GM12878 (cell line): ENCODE results near the gene USH1G. TPM values are rescaled to one million over a fixed set of nuclear protein-coding genes. Genes with fewer than 3 reads are reported as not detected.

Experiments
- ATAC-seq: fragments of 200-7000 bp; cut with Tn5 transposase; 3 replicates; pipeline ENCODE4 v1.9.1; 2020; ENCODE audit warnings: mild to moderate bottlenecking, moderate library complexity
- BruUV-seq: library from RNA; stranded (reverse); fragments of 400-500 nt; replicated peaks from 2 replicates; lab custom pipeline; 2021; lab: Mats Ljungman, UMichigan
- CTCF ChIA-PET: fragments of 300-600 bp; sonication (Branson Sonifier 250); formaldehyde crosslinking; extraction: SDS; loops from one replicate; lab custom pipeline; 2021; ENCODE audit warnings: inconsistent platforms; lab: Yijun Ruan, JAX
- POLR2A ChIA-PET: fragments of 350-600 bp; formaldehyde crosslinking; extraction: SDS; loops from one replicate; lab custom pipeline; 2021; ENCODE audit warnings: inconsistent platforms; lab: Charles Lee
- RAD21 ChIA-PET: fragments of 300-600 bp; sonication (Branson Sonifier 250); formaldehyde crosslinking; loops from one replicate; lab custom pipeline; 2023; ENCODE audit warnings: antibody characterized with exemption; ENCODE audit not compliant: unreplicated experiment; lab: Charles Lee
- SMC1A ChIA-PET: fragments of 300-600 bp; sonication (Branson Sonifier 250); formaldehyde crosslinking; loops from one replicate; lab custom pipeline; 2023; ENCODE audit not compliant: unreplicated experiment, uncharacterized antibody; lab: Charles Lee
- DNase-seq: peaks from one replicate; pipeline ENCODE4 v3.0.0-alpha.2; 2011; ENCODE audit warnings: low read depth, low spot score
- FAIRE-seq: peaks from 3 replicates; lab custom pipeline; 2011; peaks lifted over from hg19 to GRCh38; lab: Jason Lieb, UNC
- H2AFZ ChIP-seq: 2 replicates; pipeline ENCODE4 v1.6.0; 2011; ENCODE audit warnings: low read depth, low read length, control low read depth; ENCODE audit not compliant: control insufficient read depth
- H3K27ac ChIP-seq: 2 replicates; pipeline ENCODE4 v1.5.1; 2011; ENCODE audit warnings: control low read depth; ENCODE audit not compliant: control insufficient read depth, insufficient read depth
- H3K27me3 ChIP-seq, 2 experiments: replicated peaks in 1 of 2; 2 replicates each; pipeline versions ENCODE4 v1.6.0 to v1.6.1; 2011; ENCODE audit warnings: low read length in 1 of 2; ENCODE audit not compliant: control insufficient read depth in 2 of 2, insufficient read depth in 2 of 2
- H3K36me3 ChIP-seq, 2 experiments: 2 replicates each; pipeline ENCODE4 v1.5.1; 2011; ENCODE audit warnings: low read length in 1 of 2; ENCODE audit not compliant: control insufficient read depth in 2 of 2, insufficient read depth in 2 of 2
- H3K4me1 ChIP-seq: 2 replicates; pipeline ENCODE4 v1.6.1; 2011; ENCODE audit warnings: mild to moderate bottlenecking, low read length, moderate library complexity, mixed read lengths; ENCODE audit not compliant: control insufficient read depth, insufficient read depth
- H3K4me2 ChIP-seq: 2 replicates; pipeline ENCODE4 v1.6.0; 2011; ENCODE audit warnings: control low read depth; ENCODE audit not compliant: control insufficient read depth, insufficient read depth
- H3K4me3 ChIP-seq: fragments of 200-600 bp; sonication (generic); 2 replicates; pipeline ENCODE4 v1.5.1; 2016
- H3K79me2 ChIP-seq: 2 replicates; pipeline ENCODE4 v1.6.0; 2011; ENCODE audit warnings: low read length; ENCODE audit not compliant: control insufficient read depth, insufficient read depth
- H3K9ac ChIP-seq: 2 replicates; pipeline ENCODE4 v1.8.0; 2011; ENCODE audit warnings: low read length, control low read depth, mixed read lengths; ENCODE audit not compliant: control insufficient read depth, insufficient read depth
- H3K9me3 ChIP-seq: replicated peaks from 3 replicates; pipeline ENCODE4 v1.5.1; 2011; ENCODE audit warnings: mild to moderate bottlenecking, low read length; ENCODE audit not compliant: control insufficient read depth, insufficient read depth
- H4K20me1 ChIP-seq: 2 replicates; pipeline ENCODE4 v1.6.0; 2011; ENCODE audit not compliant: control insufficient read depth, insufficient read depth
- BMI1 ChIP-seq: fragments of 450-650 bp; IDR thresholded peaks from 2 replicates; pipeline ENCODE4 v1.6.1; 2016; ENCODE audit warnings: mild to moderate bottlenecking, moderate library complexity, borderline replicate concordance
- DPF2 ChIP-seq: fragments of 450-650 bp; IDR thresholded peaks from 2 replicates; pipeline ENCODE4 v1.6.1; 2017; ENCODE audit warnings: mild to moderate bottlenecking
- ESRRA ChIP-seq: IDR thresholded peaks from 2 replicates; pipeline ENCODE4 v1.6.1; 2012; ENCODE audit warnings: mild to moderate bottlenecking, low read length, improper control_type of control experiment
- MTA2 ChIP-seq: fragments of 450-650 bp; IDR thresholded peaks from 2 replicates; pipeline ENCODE4 v1.6.1; 2016; ENCODE audit warnings: low read depth, mild to moderate bottlenecking, moderate library complexity
- MTA3 ChIP-seq: IDR thresholded peaks from 2 replicates; pipeline ENCODE4 v1.6.1; 2012; ENCODE audit warnings: low read length, inconsistent platforms, borderline replicate concordance
- NFIC ChIP-seq: IDR thresholded peaks from 2 replicates; pipeline ENCODE4 v1.6.1; 2012; ENCODE audit warnings: low read depth, mild to moderate bottlenecking, inconsistent platforms, low read length, moderate library complexity
- POLR2A ChIP-seq: IDR thresholded peaks from 2 replicates; pipeline ENCODE4 v1.6.1; 2011; ENCODE audit warnings: low read depth, mild to moderate bottlenecking, low read length
- POLR2AphosphoS5 ChIP-seq: IDR thresholded peaks from 2 replicates; pipeline ENCODE4 v1.6.1; 2011; ENCODE audit warnings: mild to moderate bottlenecking, low read length, inconsistent platforms
- RAD51 ChIP-seq: fragments of 450-650 bp; IDR thresholded peaks from 2 replicates; pipeline ENCODE4 v1.6.1; 2016; ENCODE audit warnings: moderate library complexity, mild to moderate bottlenecking, inconsistent platforms
- SMARCA5 ChIP-seq: fragments of 450-650 bp; IDR thresholded peaks from 2 replicates; pipeline ENCODE4 v1.6.1; 2017; ENCODE audit warnings: mild to moderate bottlenecking
- STAT3 ChIP-seq: IDR thresholded peaks from 2 replicates; pipeline ENCODE4 v1.6.1; 2011; ENCODE audit warnings: low read depth, low read length, improper control_type of control experiment
- SUZ12 ChIP-seq: fragments of 200-600 bp; sonication (generic); IDR thresholded peaks from one replicate; pipeline ENCODE4 v1.6.1; 2018; ENCODE audit warnings: antibody characterized with exemption, mild to moderate bottlenecking; ENCODE audit not compliant: unreplicated experiment
- TBL1XR1 ChIP-seq: IDR thresholded peaks from 2 replicates; pipeline ENCODE4 v1.6.1; 2012; ENCODE audit warnings: low read depth, low read length, improper control_type of control experiment
- WGBS: methylation state at CpG from one replicate; pipeline ENCODE4 v1.1.6; 2016; ENCODE audit warnings: low lambda C conversion rate; ENCODE audit not compliant: insufficient replicate concordance, insufficient coverage; ENCODE audit errors: missing lambda C conversion rate; 5-methylcytosine and 5-hydroxymethylcytosine counted together
- in situ Hi-C: fragments of 300-500 bp; cut with MboI; formaldehyde crosslinking; loops from 9 replicates; pipeline ENCODE4 v1.14.3; 2018; ENCODE audit warnings: mixed read lengths
- intact Hi-C: fragments of 100-400 bp; cut with micrococcal nuclease; formaldehyde crosslinking; loops from one replicate; pipeline ENCODE4 v1.14.2; 2022; ENCODE audit not compliant: unreplicated experiment
- polyA plus RNA-seq, 11 experiments: library from polyadenylated mRNA; depleted of rRNA in 4 of 11; unstranded in 6 of 11; stranded (reverse) in 5 of 11; fragments of >200 nt; fragmentation: Nextera tagmentation in 4 of 11; fragmentation: Illumina TruSeq in 1 of 11; extraction: Ambion mirVana in 4 of 11; extraction: Trizol in 1 of 11; gene quantifications; 1 replicate in 1 of 11; 2 replicates in 10 of 11; pipeline versions ENCODE4 v1.2.1 to v1.2.3, GENCODE V29; 2011 to 2016; ENCODE audit warnings: inconsistent platforms in 2 of 11, missing spikeins in 2 of 11, low read depth in 1 of 11
- total RNA-seq, 4 experiments: library from RNA; depleted of rRNA in 3 of 4; stranded (reverse); fragments of >200 nt in 3 of 4; fragmentation: Illumina TruSeq in 1 of 4; extraction: Trizol in 1 of 4; gene quantifications; 2 replicates each; pipeline versions ENCODE4 v1.2.1 to v1.2.3, GENCODE V29; 2013 to 2021
- TF ChIP-seq, protein P1 (sequence below): fragments of 450-650 bp; IDR thresholded peaks from 2 replicates; pipeline ENCODE4 v1.6.1; 2018; ENCODE audit warnings: mild to moderate bottlenecking, low read depth, moderate library complexity; ENCODE audit not compliant: partially characterized antibody
- TF ChIP-seq, protein P2 (sequence below): fragments of 450-650 bp; formaldehyde crosslinking; IDR thresholded peaks from 2 replicates; pipeline ENCODE4 v1.4.0; 2022; ENCODE audit warnings: mild to moderate bottlenecking, moderate library complexity
- TF ChIP-seq, protein P3 (sequence below): fragments of 150-350 bp; IDR thresholded peaks from 2 replicates; pipeline ENCODE4 v1.6.1; 2014; ENCODE audit warnings: mild to moderate bottlenecking, low read depth, low read length
- TF ChIP-seq, protein P4 (sequence below), 3 experiments: IDR thresholded peaks in 2 of 3; conservative IDR thresholded peaks in 1 of 3; 2 replicates each; pipeline ENCODE4 v1.5.1; 2011; ENCODE audit warnings: low read depth in 3 of 3, low read length in 3 of 3, mild to moderate bottlenecking in 3 of 3, control low read depth in 2 of 3, moderate library complexity in 2 of 3, inconsistent platforms in 1 of 3, mixed read lengths in 1 of 3; ENCODE audit not compliant: control insufficient read depth in 2 of 3, insufficient read depth in 1 of 3; ENCODE audit errors: extremely low read depth in 1 of 3

Gene USH1G
- total and polyA plus RNA-seq, 10 of the 15 experiments (the other 5 are each of a cell fraction or from before 2014, with no cell fraction given), result 0.05 to 0.62 (median 0.09) TPM; not detected in 7

DNA sequence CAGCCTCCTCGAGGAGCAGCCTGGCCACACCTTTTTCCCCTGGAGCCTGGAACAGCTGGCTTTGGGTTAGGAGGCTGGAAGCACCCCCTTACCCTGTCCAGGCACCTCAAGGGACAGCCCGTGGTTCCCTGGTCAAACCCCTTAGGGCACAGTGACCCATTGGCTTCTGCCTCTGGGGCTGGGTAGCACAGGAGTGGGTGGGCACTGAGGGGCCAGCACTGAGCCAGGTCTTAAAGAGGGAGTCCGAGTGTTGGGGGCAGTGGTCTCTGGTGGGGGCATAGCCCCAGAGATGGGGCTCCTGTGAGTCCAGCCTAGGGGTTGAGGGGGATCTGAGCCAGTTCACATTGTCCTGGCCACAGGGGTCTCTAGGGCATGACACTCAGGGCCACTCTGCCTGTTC, 28.0 kb upstream of the USH1G start:
- Histone ChIP-seq H3K4me2 (no peak overlapping the region), H3K79me2 (no peaks in the 10 kb centered on the region), H3K9ac (no peak overlapping the region), H3K9me3 (no peaks in the 10 kb centered on the region; the same call in 2 of the 3 replicates), H2AFZ (no peak overlapping the region), H3K4me1 (no peaks in the 10 kb centered on the region; the same call in 1 of the 2 replicates), H3K27me3 (no peaks in the 10 kb centered on the region), H3K36me3 (no peaks in the 10 kb centered on the region), H3K27ac (no peak overlapping the region), H4K20me1 (no peaks in the 10 kb centered on the region), H3K4me3 (no peak overlapping the region)
- intact Hi-C loops, result no loop called here
- ATAC-seq (no peak), FAIRE-seq (no peak), DNase-seq (no peak)
- ChIA-PET CTCF (interaction anchor here (3.5 to 13.8 kb wide), 2 partner anchors 10 to 27 kb away, joined by 19 to 274 read pairs; partner anchors contain the start of genes OTOP2 and USH1G), SMC1A (no interaction called here), POLR2A (no interaction called here), RAD21 (interaction anchor here (1.3 kb wide), 1 partner anchor 10 kb away, joined by 4 read pairs; no protein-coding TSS in a partner anchor)
- in situ Hi-C loops, result no loop called here
- 0% methylated on average over 3 of the region's 3 CpGs for WGBS
- BruUV-seq, result no TSS peak
- TF ChIP-seq MTA2 (no peak), POLR2AphosphoS5 (no peak), TBL1XR1 (no peak), ESRRA (no peak), SMARCA5 (no peak), DPF2 (no peak), MTA3 (no peak), STAT3 (no peak), RAD51 (no peak), POLR2A (no peak), NFIC (no peak), SUZ12 (no peak), BMI1 (no peak)
- TF ChIP-seq, protein P1, sequence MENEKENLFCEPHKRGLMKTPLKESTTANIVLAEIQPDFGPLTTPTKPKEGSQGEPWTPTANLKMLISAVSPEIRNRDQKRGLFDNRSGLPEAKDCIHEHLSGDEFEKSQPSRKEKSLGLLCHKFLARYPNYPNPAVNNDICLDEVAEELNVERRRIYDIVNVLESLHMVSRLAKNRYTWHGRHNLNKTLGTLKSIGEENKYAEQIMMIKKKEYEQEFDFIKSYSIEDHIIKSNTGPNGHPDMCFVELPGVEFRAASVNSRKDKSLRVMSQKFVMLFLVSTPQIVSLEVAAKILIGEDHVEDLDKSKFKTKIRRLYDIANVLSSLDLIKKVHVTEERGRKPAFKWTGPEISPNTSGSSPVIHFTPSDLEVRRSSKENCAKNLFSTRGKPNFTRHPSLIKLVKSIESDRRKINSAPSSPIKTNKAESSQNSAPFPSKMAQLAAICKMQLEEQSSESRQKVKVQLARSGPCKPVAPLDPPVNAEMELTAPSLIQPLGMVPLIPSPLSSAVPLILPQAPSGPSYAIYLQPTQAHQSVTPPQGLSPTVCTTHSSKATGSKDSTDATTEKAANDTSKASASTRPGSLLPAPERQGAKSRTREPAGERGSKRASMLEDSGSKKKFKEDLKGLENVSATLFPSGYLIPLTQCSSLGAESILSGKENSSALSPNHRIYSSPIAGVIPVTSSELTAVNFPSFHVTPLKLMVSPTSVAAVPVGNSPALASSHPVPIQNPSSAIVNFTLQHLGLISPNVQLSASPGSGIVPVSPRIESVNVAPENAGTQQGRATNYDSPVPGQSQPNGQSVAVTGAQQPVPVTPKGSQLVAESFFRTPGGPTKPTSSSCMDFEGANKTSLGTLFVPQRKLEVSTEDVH, result no peak
- TF ChIP-seq, protein P2, sequence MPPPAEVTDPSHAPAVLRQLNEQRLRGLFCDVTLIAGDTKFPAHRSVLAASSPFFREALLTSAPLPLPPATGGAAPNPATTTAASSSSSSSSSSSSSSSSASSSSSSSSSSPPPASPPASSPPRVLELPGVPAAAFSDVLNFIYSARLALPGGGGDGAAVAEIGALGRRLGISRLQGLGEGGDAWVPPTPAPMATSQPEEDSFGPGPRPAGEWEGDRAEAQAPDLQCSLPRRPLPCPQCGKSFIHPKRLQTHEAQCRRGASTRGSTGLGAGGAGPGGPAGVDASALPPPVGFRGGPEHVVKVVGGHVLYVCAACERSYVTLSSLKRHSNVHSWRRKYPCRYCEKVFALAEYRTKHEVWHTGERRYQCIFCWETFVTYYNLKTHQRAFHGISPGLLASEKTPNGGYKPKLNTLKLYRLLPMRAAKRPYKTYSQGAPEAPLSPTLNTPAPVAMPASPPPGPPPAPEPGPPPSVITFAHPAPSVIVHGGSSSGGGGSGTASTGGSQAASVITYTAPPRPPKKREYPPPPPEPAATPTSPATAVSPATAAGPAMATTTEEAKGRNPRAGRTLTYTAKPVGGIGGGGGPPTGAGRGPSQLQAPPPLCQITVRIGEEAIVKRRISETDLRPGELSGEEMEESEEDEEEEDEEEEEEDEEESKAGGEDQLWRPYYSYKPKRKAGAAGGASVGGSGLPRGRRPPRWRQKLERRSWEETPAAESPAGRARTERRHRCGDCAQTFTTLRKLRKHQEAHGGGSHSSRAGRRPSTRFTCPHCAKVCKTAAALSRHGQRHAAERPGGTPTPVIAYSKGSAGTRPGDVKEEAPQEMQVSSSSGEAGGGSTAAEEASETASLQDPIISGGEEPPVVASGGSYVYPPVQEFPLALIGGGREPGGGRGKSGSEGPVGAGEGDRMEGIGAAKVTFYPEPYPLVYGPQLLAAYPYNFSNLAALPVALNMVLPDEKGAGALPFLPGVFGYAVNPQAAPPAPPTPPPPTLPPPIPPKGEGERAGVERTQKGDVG, result no peak
- TF ChIP-seq, protein P3, sequence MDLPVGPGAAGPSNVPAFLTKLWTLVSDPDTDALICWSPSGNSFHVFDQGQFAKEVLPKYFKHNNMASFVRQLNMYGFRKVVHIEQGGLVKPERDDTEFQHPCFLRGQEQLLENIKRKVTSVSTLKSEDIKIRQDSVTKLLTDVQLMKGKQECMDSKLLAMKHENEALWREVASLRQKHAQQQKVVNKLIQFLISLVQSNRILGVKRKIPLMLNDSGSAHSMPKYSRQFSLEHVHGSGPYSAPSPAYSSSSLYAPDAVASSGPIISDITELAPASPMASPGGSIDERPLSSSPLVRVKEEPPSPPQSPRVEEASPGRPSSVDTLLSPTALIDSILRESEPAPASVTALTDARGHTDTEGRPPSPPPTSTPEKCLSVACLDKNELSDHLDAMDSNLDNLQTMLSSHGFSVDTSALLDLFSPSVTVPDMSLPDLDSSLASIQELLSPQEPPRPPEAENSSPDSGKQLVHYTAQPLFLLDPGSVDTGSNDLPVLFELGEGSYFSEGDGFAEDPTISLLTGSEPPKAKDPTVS, result no peak
- TF ChIP-seq, protein P4, sequence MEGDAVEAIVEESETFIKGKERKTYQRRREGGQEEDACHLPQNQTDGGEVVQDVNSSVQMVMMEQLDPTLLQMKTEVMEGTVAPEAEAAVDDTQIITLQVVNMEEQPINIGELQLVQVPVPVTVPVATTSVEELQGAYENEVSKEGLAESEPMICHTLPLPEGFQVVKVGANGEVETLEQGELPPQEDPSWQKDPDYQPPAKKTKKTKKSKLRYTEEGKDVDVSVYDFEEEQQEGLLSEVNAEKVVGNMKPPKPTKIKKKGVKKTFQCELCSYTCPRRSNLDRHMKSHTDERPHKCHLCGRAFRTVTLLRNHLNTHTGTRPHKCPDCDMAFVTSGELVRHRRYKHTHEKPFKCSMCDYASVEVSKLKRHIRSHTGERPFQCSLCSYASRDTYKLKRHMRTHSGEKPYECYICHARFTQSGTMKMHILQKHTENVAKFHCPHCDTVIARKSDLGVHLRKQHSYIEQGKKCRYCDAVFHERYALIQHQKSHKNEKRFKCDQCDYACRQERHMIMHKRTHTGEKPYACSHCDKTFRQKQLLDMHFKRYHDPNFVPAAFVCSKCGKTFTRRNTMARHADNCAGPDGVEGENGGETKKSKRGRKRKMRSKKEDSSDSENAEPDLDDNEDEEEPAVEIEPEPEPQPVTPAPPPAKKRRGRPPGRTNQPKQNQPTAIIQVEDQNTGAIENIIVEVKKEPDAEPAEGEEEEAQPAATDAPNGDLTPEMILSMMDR (IDR thresholded peaks at IDR 0.05 in 2 of 3, conservative IDR thresholded peaks at IDR 0.05 in 1 of 3; ENCODE audit: control insufficient read depth in 2 of 3, extremely low read depth in 1 of 3, insufficient read depth in 1 of 3, low read depth in 3 of 3, low read length in 3 of 3), result no peak
